CD14-positive monocyte (primary cell): ENCODE data around the gene NR3C1. TPM values are rescaled to one million over a fixed set of nuclear protein-coding genes. Genes with fewer than 3 reads are reported as not detected.
A peak's percentile ranks its signal among the peaks of the same experiment; 100 is the strongest.

Experiments
- DNase-seq, 3 donors: peaks; one replicate each; pipeline ENCODE4 v3.0.0-alpha.2; 2011 to 2022
- H2AFZ ChIP-seq: 2 replicates; pipeline ENCODE4 v1.6.0; 2012; ENCODE audit warnings: mild to moderate bottlenecking, low read depth, low read length, inconsistent platforms; ENCODE audit not compliant: insufficient read depth, poor library complexity, severe bottlenecking
- H3K27ac ChIP-seq, 2 donors: 1 replicate in 1 of 2; 2 replicates in 1 of 2; pipeline ENCODE4 v1.5.1; 2012 to 2013; ENCODE audit warnings: low read length in 2 of 2, control low read depth in 1 of 2, inconsistent platforms in 1 of 2, low read depth in 1 of 2, mild to moderate bottlenecking in 1 of 2
- H3K27me3 ChIP-seq, 2 donors: one replicate each; pipeline versions ENCODE4 v1.6.0 to v1.6.1; 2011 to 2013; ENCODE audit warnings: low read length in 2 of 2; ENCODE audit not compliant: control insufficient read depth in 2 of 2, insufficient read depth in 2 of 2
- H3K36me3 ChIP-seq, 2 donors: replicated peaks in 1 of 2; 1 replicate in 1 of 2; 2 replicates in 1 of 2; pipeline versions ENCODE4 v1.5.1 to v1.6.1; 2012 to 2013; ENCODE audit warnings: low read length in 2 of 2, control low read depth in 1 of 2, inconsistent platforms in 1 of 2, mild to moderate bottlenecking in 1 of 2; ENCODE audit not compliant: insufficient read depth in 2 of 2, control insufficient read depth in 1 of 2
- H3K4me1 ChIP-seq, 2 donors: 1 replicate in 1 of 2; 2 replicates in 1 of 2; pipeline versions ENCODE4 v1.5.1 to v1.6.1; 2012 to 2013; ENCODE audit warnings: low read length in 2 of 2, control low read depth in 1 of 2, inconsistent platforms in 1 of 2, mild to moderate bottlenecking in 1 of 2, moderate library complexity in 1 of 2; ENCODE audit not compliant: insufficient read depth in 2 of 2, control insufficient read depth in 1 of 2
- H3K4me2 ChIP-seq: replicated peaks from 2 replicates; pipeline ENCODE3; 2012; ENCODE audit warnings: low read length, moderate library complexity, mild to moderate bottlenecking; ENCODE audit not compliant: poor library complexity, severe bottlenecking; ENCODE audit errors: extremely low read depth
- H3K4me3 ChIP-seq, 3 experiments: fragments of 200-600 bp in 1 of 3; sonication (generic) in 1 of 3; replicated peaks in 1 of 3; 1 replicate in 2 of 3; 2 replicates in 1 of 3; pipeline ENCODE4 v1.5.1; 2011 to 2013; ENCODE audit warnings: low read length in 3 of 3, mild to moderate bottlenecking in 3 of 3, control low read depth in 2 of 3, low read depth in 2 of 3, inconsistent platforms in 1 of 3, moderate library complexity in 1 of 3
- H3K79me2 ChIP-seq: 2 replicates; pipeline ENCODE4 v1.6.0; 2012; ENCODE audit warnings: mild to moderate bottlenecking, control low read depth, inconsistent platforms, low read length, moderate library complexity; ENCODE audit not compliant: insufficient read depth
- H3K9ac ChIP-seq: 2 replicates; pipeline ENCODE4 v1.6.0; 2017; ENCODE audit warnings: low read length, mild to moderate bottlenecking; ENCODE audit not compliant: insufficient read depth, poor library complexity, severe bottlenecking
- H3K9me3 ChIP-seq, 2 donors: replicated peaks in 1 of 2; 1 replicate in 1 of 2; 2 replicates in 1 of 2; pipeline versions ENCODE4 v1.5.1 to v1.6.1; 2012 to 2013; ENCODE audit warnings: low read length in 2 of 2, control low read depth in 1 of 2; ENCODE audit not compliant: control insufficient read depth in 1 of 2, insufficient read depth in 1 of 2
- H4K20me1 ChIP-seq: 2 replicates; pipeline ENCODE4 v1.6.0; 2012; ENCODE audit warnings: mild to moderate bottlenecking, low read length, control low read depth, moderate library complexity; ENCODE audit not compliant: insufficient read depth
- H3K27ac Mint-ChIP-seq, 7 donors: one replicate each; pipeline ENCODE4 v1.8.0; 2020; ENCODE audit warnings: mild to moderate bottlenecking in 7 of 7, mixed read lengths in 7 of 7, moderate library complexity in 6 of 7, inconsistent platforms in 2 of 7
- H3K27me3 Mint-ChIP-seq, 3 donors: one replicate each; pipeline ENCODE4 v1.8.0; 2021 to 2022; ENCODE audit warnings: low read depth in 3 of 3, mild to moderate bottlenecking in 3 of 3, mixed read lengths in 3 of 3, moderate library complexity in 3 of 3, inconsistent platforms in 1 of 3
- H3K36me3 Mint-ChIP-seq, 2 donors: one replicate each; pipeline ENCODE4 v1.8.0; 2020; ENCODE audit warnings: mixed read lengths in 2 of 2, inconsistent platforms in 1 of 2, mild to moderate bottlenecking in 1 of 2
- H3K4me1 Mint-ChIP-seq: one replicate; pipeline ENCODE4 v1.8.0; 2020; ENCODE audit warnings: mild to moderate bottlenecking, mixed read lengths
- H3K4me3 Mint-ChIP-seq, 2 donors: one replicate each; pipeline ENCODE4 v1.8.0; 2020; ENCODE audit warnings: mild to moderate bottlenecking in 2 of 2, mixed read lengths in 2 of 2, moderate library complexity in 1 of 2
- H3K9me3 Mint-ChIP-seq, 7 donors: one replicate each; pipeline ENCODE4 v1.8.0; 2020 to 2022; ENCODE audit warnings: mixed read lengths in 7 of 7, mild to moderate bottlenecking in 6 of 7, moderate library complexity in 6 of 7, inconsistent platforms in 2 of 7
- CTCF ChIP-seq: fragments of 200-600 bp; IDR thresholded peaks from one replicate; pipeline ENCODE4 v1.8.0; 2022; ENCODE audit warnings: antibody characterized with exemption, mild to moderate bottlenecking
- WGBS: methylation state at CpG from one replicate; pipeline ENCODE4 v1.1.5; 2013; ENCODE audit warnings: missing lambda C conversion rate; ENCODE audit not compliant: insufficient coverage; 5-methylcytosine and 5-hydroxymethylcytosine counted together
- intact Hi-C, 2 donors: fragments of 100-400 bp; cut with micrococcal nuclease; formaldehyde crosslinking; loops; one replicate each; pipeline versions ENCODE4 v1.15.0 to v1.15.1; 2023
- polyA plus RNA-seq, 3 donors: library from polyadenylated mRNA; depleted of rRNA in 1 of 3; unstranded in 2 of 3; stranded (reverse) in 1 of 3; fragments of 300-500 nt in 2 of 3; fragments of >200 nt in 1 of 3; fragmentation: Illumina TruSeq in 2 of 3; gene quantifications; 1 replicate in 2 of 3; 2 replicates in 1 of 3; pipeline ENCODE4 v1.2.3, GENCODE V29; 2012 to 2021

Gene NR3C1
- polyA plus RNA-seq, 3 donors = 25.4 to 82.8 (median 75.1) TPM

- H3K27ac Mint-ChIP-seq = peak overlapping the region; percentile 45 to 85 (median 72)
- H2AFZ ChIP-seq = no peak overlapping the region
- H3K9me3 ChIP-seq = no peaks in the 10 kb centered on the region
- H3K9me3 Mint-ChIP-seq = no peaks in the 10 kb centered on the region
- H3K36me3 Mint-ChIP-seq = peaks cover 4 to 6% of the 10 kb centered on the region in 2 donors
- H3K27me3 Mint-ChIP-seq = peaks cover 0 to 1% (median 0%) of the 10 kb centered on the region in 3 donors
- H3K27me3 ChIP-seq = no peaks in the 10 kb centered on the region
- H4K20me1 ChIP-seq = peaks cover 99% of the 10 kb centered on the region
- H3K9ac ChIP-seq = no peak overlapping the region
- peak in 1 of 3 donors; percentile 24 for DNase-seq
- no peaks in the 10 kb centered on the region for H3K36me3 ChIP-seq
- H3K4me2 ChIP-seq = peak overlapping the region; percentile 3
- peak overlapping the region in 1 of 2 donors; percentile 56 for H3K27ac ChIP-seq
- H3K4me1 Mint-ChIP-seq = peaks cover 35% of the 10 kb centered on the region
- intact Hi-C loops = loop anchor here in 1 of 2 donors (5.0 kb wide), 1 partner anchor 35 kb away; no protein-coding TSS in a partner anchor
- no peak for TF ChIP-seq CTCF
- H3K79me2 ChIP-seq = peaks cover 100% of the 10 kb centered on the region
- no peak overlapping the region for H3K4me3 Mint-ChIP-seq
- no CpG with 5 or more reads among the region's 1 CpG for WGBS
- H3K4me3 ChIP-seq = no peak overlapping the region
- peaks cover 42 to 46% of the 10 kb centered on the region in 2 donors for H3K4me1 ChIP-seq
Observed at GRCh38 chr5:143347046-143347445, 56.4 kb downstream of the NR3C1 start.

- no peak for TF ChIP-seq CTCF
- no peak overlapping the region for H3K4me2 ChIP-seq
- H3K79me2 ChIP-seq = peaks cover 100% of the 10 kb centered on the region
- no peak for DNase-seq
- WGBS = no CpG with 5 or more reads among the region's 1 CpG
- Mint-ChIP-seq H3K27me3 (peaks cover 0 to 1% (median 0%) of the 10 kb centered on the region in 3 donors), H3K27ac (peak overlapping the region in 2 of 7 donors; percentile 15 to 77), H3K4me3 (no peak overlapping the region), H3K36me3 (peaks cover 5 to 8% of the 10 kb centered on the region in 2 donors), H3K4me1 (peaks cover 36% of the 10 kb centered on the region), H3K9me3 (no peaks in the 10 kb centered on the region)
- intact Hi-C loops = loop anchor here in 1 of 2 donors (5.0 kb wide), 1 partner anchor 34 kb away; no protein-coding TSS in a partner anchor
- no peaks in the 10 kb centered on the region for H3K27me3 ChIP-seq
- no peaks in the 10 kb centered on the region for H3K36me3 ChIP-seq
- no peak overlapping the region for H2AFZ ChIP-seq
- peaks cover 31 to 34% of the 10 kb centered on the region in 2 donors for H3K4me1 ChIP-seq
- H4K20me1 ChIP-seq = peaks cover 99% of the 10 kb centered on the region
- no peak overlapping the region for H3K9ac ChIP-seq
- no peaks in the 10 kb centered on the region for H3K9me3 ChIP-seq
- peak overlapping the region in 1 of 2 donors; percentile 56 for H3K27ac ChIP-seq
- no peak overlapping the region for H3K4me3 ChIP-seq
Observed at GRCh38 chr5:143345671-143346440, 57.6 kb downstream of the NR3C1 start.
